GM12874 (cell line): ENCODE data around the gene EMX1.

Experiments
- CTCF ChIP-seq: IDR thresholded peaks from 2 replicates; pipeline ENCODE4 v1.5.1; 2011; ENCODE audit warnings: low read depth, mild to moderate bottlenecking, control low read depth, low read length, moderate library complexity; ENCODE audit not compliant: insufficient read depth

Gene EMX1

GRCh38 chr2:72981536-72981935 is 64.2 kb downstream of the EMX1 start:
- no peak for TF ChIP-seq CTCF

- no peak for TF ChIP-seq CTCF
These were observed 64.9 kb downstream of the EMX1 start for GRCh38 chr2:72982219-72982618.

- TF ChIP-seq CTCF: no peak
These were observed 65.6 kb downstream of the EMX1 start for GRCh38 chr2:72982781-72983499.

- no peak for TF ChIP-seq CTCF
These were observed 66.3 kb downstream of the EMX1 start for GRCh38 chr2:72983500-72984161.

GRCh38 chr2:72984172-72984671 is 66.9 kb downstream of the EMX1 start:
- TF ChIP-seq CTCF: no peak
